ENCODE measurements around the gene LY6G6F.

- TF ChIP-seq EZH2 (IDR thresholded peaks at IDR 0.05; ENCODE audit: low read depth, unreplicated experiment): no peak
- no peak for TF ChIP-seq POLR2AphosphoS5 (IDR thresholded peaks at IDR 0.05; ENCODE audit: low read depth)
- TF ChIP-seq, protein P1, sequence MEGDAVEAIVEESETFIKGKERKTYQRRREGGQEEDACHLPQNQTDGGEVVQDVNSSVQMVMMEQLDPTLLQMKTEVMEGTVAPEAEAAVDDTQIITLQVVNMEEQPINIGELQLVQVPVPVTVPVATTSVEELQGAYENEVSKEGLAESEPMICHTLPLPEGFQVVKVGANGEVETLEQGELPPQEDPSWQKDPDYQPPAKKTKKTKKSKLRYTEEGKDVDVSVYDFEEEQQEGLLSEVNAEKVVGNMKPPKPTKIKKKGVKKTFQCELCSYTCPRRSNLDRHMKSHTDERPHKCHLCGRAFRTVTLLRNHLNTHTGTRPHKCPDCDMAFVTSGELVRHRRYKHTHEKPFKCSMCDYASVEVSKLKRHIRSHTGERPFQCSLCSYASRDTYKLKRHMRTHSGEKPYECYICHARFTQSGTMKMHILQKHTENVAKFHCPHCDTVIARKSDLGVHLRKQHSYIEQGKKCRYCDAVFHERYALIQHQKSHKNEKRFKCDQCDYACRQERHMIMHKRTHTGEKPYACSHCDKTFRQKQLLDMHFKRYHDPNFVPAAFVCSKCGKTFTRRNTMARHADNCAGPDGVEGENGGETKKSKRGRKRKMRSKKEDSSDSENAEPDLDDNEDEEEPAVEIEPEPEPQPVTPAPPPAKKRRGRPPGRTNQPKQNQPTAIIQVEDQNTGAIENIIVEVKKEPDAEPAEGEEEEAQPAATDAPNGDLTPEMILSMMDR (conservative IDR thresholded peaks at IDR 0.05; ENCODE audit: low read depth in 2 of 2): no peak
- no peak for TF ChIP-seq EZH2phosphoT487 (IDR thresholded peaks at IDR 0.05; ENCODE audit: unreplicated experiment)
- TF ChIP-seq REST (IDR thresholded peaks at IDR 0.05; ENCODE audit: unreplicated experiment): no peak
- no peak for TF ChIP-seq ZNF114 (CRISPR knock-in tag; IDR thresholded peaks at IDR 0.05)
- no peak for TF ChIP-seq NANOG (IDR thresholded peaks at IDR 0.05; ENCODE audit: borderline replicate concordance)
- TF ChIP-seq CREB1 (CRISPR knock-in tag; IDR thresholded peaks at IDR 0.05; ENCODE audit: low read depth): no peak
- TF ChIP-seq STAT1 (IDR thresholded peaks at IDR 0.05; ENCODE audit: unreplicated experiment): no peak
These were observed 4.8 kb upstream of the LY6G6F start for GRCh38 chr6:31701666-31702404.
